ENCODE data around the gene ACSBG1.
A peak's percentile ranks its signal among the peaks of the same experiment; 100 is the strongest.
"Not testable (repeated sequence)": the region's sequence is repeated elsewhere in the genome, so short reads cannot be mapped to it uniquely, and the experiment has no call there.

The ACSBG1 gene

DNA sequence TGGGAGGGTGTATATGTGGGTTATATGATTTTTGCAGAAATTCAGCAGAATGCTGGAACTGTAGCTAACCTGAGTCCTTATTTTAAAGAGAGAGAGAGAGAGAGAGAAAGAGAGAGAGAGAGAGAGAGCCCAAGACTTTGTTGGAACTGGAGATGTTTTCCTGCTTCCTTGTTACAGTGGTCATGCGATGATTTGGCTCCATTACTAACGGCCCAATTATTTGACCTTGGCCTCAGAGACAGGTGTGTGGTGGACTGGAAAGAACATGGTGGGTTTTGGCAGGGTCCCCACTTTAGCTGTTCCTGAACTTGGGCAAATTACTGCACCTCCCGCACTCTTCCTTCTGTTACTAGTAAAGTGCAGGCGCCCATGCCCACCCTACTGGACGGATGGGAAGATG lies 14.8 kb upstream of the ACSBG1 start:
- DNase-seq: no peak

DNA sequence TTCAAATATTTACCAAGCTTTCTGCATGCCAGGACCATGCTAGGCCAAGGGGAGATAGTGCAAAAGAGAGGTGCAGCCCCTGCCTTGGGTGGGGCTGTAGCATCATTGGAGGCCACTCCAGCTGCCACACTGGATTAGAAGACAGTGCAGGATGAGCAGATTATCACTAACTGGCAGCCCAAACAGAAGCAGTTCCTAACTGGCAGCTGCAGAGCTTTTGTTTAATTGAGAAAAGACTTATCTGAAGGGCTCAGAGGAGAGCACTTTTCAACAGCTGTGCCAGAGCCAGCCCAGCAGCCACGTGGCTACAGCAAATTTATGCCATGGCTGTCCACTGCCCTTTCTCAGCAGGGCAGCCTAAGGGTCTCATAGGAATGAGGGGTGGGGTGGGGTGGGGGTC lies 13.5 kb upstream of the ACSBG1 start:
- no peak for DNase-seq

DNA sequence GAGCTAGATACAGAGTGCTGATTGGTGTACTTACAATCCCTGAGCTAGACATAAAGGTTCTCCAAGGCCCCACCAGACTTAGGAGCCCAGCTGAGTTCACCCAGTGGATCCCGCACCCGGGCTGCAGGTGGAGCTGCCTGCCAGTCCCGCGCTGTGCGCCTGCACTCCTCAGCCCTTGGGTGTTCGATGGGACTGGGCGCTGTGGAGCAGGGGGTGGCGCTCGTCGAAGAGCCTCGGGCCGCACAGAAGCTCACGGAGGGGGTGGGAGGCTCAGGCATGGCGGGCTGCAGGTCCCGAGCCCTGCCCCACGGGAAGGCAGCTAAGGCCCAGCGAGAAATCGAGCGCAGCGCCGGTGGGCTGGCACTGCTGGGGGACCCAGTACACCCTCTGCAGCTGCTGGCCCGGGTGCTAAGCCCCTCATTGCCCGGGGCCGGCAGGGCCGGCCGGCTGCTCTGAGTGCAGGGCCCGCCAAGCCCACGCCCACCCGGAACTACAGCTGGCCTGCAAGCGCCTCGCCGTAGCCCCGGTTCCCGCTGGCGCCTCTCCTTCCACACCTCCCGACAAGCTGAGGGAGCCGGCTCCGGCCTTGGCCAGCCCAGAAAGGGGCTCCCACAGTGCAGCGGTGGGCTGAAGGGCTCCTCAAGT lies 11.7 kb upstream of the ACSBG1 start:
- not testable (repeated sequence) for DNase-seq

DNA sequence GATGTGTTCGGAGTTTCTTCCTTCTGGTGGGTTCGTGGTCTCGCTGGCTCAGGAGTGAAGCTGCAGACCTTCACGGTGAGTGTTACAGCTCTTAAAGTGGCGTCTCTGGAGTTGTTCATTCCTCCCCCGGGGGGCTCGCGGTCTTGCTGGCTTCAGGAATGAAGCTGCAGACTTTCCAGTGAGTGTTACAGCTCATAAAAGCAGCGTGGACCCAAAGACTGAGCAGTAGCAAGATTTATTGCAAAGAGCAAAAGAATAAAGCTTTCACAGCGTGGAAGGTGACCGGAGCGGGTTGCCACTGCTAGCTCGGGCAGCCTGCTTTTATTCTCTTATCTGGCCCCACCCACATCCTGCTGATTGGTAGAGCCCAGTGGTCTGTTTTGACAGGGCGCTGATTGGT lies 11.0 kb upstream of the ACSBG1 start:
- DNase-seq: not testable (repeated sequence)

DNA sequence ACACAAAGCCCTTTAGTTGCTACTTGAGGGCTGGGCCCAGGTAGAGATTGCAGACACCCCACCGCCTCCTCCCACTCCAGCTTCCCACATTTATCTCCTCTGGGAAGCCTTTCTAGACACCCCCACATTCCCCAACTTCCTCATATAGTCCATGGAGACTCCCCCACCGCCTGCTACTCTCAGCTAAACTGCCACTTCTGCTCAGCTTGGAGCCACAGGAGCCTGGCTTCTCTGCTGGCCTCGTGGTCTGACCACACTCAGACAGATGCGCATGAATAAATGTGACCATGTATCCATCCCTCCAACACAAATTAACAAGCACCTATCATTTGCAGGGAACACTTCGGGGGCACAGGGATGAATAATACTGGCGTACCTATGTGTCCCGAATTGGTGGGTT lies 10.5 kb upstream of the ACSBG1 start:
- no peak for DNase-seq

DNA sequence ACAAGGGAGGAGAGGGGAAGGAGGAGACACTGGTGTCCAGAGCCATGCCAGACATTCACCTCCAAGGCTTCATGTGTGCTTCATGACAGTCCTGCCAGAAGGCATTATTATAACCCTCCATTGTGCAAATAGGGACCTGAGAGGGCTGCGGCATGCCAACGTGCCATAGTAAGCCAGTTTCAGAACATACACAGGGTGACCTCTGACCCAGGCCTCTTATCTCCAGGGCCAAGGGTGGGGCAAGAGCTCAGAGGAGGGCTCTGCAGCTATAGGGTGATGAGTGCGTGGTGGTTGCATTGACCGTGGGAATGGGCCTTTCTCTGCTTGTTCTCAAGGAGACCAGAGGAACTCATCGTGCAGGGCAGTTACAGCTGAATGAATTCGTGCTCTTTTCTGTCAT lies 9.7 kb upstream of the ACSBG1 start:
- no peak for DNase-seq

DNA sequence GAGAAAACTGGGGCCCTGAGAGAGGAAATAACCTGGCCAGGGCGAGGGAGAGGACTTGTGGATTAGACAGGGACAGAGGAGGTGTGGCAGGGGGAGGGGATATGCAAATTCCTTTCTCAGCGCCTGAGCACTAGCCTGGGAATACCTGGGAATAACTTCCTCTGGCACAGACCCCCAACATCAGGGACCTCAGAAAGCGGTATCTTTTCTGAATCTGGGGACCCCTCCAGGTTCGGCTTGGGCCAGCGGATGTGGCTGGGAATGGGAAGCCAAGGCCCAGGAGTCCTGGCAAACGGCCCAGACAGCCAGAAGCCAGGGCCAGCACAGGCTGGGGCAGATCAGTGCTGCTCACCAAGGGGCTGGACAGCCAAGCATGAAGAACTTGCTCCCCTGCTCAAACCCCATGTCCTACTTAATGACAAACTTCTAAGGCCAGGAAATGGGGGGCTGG lies 9.2 kb upstream of the ACSBG1 start:
- DNase-seq: no peak

DNA sequence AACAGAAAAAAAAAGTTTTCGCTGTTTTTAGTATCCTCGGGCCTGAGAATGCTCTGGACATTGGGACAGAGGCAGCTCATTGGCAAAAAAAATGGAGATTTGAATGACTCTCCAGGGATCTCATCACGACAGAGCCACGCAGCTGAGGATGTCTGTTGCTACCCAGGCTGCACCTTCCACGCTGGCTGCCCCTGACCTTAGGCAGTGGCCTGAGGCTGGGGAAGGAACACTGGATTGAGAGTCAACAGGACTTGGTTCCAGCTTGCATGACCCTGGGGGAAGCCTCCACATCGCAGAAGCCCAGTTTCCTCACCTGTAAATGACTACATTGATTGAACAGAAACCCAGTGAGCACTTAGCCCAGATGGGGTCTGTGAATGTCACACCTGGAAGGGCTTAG lies 8.7 kb upstream of the ACSBG1 start:
- DNase-seq: no peak

DNA sequence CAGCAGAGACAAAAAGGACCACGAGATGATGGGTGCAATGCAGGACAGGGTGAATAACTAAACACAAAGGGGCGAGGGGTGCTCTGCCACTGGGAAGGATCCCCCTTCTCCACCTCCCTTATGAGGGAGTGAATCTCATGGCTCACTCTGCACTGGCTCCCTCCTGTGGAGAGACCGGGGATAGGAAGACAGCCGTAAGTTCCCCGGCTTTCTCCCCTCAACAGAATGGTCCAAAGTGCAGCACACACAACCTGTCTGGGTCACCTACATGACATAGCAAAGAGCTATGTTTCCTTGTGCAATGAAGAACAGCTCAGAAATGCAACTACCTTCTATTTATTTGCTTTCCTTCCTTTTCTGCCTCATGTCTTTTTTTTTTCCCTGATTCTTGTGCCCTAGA lies 7.8 kb upstream of the ACSBG1 start:
- no peak for DNase-seq

DNA sequence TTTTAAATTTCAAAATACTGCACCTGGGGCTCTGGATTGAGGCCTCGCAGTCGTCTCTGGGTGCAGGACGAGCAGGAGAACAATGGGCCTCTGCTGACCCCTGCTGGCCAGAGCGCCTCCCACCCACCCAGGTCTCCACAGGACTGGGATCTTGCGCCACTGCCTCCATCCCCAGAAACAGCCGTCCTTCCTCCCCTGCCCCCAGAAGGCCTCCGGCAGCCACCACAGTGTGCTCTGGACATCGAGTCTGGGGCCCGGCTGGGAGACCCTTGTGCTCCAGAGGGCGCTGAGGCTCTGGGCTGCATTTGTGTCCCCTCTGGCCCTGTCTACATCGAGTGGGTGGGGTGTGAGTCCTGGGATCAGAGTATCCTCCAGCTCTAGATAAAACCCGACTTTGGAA lies 6.7 kb upstream of the ACSBG1 start:
- DNase-seq: peak; percentile 32

DNA sequence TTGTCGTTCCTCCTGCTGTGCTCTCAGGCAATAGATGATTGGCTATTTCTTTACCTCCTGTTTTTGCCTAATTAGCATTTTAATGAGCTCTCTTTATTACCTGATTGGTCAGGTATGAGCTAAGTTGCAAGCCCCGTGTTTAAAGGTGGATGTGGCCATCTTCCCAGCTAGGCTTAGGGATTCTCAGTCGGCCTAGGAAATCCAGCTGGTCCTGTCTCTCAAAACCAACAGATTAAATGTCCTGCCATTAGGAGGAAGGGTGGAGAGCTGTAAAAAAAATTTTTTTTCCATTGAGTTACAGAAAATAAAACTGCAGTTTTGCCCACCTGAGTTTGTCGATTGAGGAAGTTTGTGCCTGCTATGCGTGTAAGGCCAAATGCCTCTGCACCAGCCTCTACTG lies 5.4 kb upstream of the ACSBG1 start:
- no peak for DNase-seq

DNA sequence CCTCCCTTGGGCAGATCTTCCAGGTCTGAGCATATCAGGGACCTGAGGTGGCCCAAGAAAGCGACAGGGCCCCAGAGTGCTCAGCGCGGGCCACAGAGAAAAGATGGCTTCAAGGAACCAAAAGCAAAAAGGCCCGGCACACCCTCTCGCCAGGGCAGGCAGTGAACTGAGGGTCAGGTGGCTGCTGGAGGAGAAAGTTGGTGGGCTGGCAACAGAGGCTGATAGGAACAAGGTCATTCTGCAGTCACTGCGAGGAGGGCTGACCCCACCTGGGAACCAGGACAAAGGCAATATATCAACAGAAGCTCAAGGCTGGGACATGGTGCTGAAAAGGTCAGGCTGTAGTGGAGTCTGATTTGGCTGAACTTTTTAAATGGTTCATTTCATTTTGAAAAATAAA lies 2.8 kb upstream of the ACSBG1 start:
- DNase-seq: no peak

DNA sequence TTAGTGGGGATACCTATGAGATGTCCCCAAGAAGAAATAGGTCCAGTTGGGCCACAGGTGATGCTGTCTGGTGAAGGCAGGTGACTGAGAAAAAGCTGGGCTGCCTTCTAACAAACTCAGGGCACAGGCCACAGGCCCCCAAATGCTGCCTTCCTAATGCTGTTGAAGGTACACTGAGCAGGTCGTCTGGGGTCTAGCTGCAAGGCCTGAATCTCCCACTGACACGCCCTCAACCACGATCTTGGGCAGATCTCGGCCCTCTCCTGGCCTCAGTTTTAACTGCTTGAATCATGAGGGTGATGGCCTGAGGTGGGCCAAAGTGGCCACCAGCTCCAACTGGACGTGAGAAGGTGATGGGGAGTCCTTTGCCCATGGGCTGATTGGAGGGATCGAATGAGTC lies 2.1 kb upstream of the ACSBG1 start:
- no peak for DNase-seq

DNA sequence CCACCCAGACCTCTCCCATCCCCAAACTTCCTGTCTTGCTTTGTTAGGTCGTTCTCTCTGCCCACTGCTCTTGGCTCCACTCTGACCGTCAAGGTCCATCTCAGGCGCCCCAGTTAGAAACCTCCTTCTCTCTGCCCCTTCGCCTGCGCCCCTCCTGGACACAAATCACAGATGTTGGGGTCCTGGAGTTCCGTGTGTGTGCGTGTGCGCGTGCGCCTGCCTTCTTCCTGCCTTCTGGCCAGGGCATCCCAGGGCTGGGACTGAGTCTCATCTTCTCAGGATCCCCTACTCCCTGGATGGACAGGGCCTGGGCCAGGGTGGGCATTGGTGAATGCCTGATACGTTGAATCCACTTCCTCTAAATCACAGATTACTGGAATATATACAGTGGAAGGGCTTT lies 869 bp downstream of the ACSBG1 start:
- DNase-seq: no peak

DNA sequence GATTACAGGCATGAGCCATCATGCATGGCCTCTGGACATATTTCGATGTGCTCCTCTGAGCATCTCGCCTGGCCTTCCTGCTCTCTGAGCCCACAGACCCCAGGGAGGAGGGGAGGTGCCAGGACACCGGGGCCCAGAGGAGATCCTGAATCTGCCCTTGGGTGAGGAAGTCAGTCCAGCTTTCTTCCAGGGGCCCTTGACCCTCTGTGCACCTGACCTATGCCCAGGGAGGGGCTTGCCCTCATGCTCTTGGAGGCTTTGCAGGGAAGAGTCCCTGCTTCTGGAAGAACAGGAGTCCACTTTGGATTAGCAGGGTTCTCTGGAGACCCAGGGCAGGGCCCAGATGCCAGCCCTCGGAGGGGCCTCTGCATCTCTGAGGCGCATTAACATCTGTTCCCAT lies 1.4 kb downstream of the ACSBG1 start:
- DNase-seq: no peak

DNA sequence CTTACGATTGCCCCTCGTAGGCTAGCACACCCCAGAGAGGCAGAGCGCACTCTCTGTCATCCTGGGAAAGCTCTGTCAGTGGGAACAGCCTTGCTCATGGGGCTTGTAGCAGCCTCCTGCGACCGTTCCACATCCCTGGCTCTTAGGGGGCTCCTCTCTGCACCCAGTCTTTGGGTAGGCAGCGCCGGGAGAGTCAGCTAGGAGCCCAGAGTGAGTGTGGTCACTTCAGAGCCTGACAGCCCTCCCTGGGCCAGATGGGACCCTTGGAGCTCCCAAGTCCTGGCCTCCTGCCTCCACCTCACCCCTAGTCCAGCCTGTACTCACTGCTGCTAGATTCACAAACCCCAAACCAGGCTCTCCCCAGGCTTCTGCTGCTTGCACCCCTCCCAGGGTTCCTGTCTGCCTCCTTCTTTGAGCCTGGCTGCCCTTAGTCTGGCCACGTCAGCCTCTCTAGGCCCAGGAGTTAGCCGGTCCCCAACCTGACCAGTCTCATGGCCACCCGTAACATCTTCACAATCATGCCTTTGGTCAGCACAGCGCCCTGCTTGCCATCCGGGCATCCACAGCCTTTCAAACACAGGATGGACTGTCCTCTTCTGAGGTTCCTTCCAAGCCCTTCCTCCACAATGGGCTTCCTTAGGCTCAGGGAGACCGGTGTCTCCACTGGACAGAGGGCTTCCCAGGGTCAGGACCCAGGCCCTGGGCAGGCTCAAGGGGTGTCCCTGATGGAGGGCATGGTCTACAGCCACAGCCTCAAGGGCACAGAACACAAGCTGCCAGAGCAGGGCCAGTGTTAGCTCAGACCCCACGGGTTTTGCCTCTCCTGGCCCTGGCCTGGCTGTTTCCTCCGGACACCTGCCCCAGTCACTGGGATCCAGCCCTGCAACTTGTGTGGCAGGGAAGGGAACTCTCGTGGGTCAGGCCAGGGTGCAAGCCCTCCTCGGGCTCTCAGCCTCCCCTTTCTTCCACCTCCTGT lies 4.6 kb downstream of the ACSBG1 start:
- no peak for DNase-seq

DNA sequence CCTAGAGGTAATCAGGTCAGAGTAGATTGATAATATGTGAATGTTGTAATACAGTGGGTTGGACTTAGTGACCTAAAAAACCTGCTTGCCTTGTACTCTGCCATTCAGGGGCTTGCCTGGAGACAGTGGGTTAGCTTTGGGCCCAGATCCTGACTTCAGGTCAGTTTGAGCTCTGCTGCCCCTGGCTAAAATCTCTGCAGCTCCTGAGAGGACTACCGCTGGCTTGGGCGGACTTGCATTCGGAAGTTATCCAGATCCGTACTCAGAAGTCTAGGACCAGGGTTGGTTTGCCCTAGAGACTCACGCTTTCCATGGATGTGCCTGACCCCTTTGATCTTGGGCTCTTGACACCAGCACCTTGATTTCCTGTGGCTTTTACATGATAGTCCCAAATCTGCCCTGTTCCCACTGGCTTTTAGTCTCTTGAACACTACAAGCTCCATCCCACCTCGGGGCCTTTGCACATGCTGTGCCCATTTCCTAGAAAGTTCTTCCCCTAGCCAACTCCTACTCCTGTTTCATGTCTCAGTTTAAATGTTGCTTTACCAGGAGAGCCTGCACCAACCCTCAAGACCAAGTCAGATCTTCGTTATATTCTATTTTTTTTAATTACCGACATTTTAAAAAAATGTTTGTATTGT lies 5.9 kb downstream of the ACSBG1 start:
- DNase-seq: no peak

DNA sequence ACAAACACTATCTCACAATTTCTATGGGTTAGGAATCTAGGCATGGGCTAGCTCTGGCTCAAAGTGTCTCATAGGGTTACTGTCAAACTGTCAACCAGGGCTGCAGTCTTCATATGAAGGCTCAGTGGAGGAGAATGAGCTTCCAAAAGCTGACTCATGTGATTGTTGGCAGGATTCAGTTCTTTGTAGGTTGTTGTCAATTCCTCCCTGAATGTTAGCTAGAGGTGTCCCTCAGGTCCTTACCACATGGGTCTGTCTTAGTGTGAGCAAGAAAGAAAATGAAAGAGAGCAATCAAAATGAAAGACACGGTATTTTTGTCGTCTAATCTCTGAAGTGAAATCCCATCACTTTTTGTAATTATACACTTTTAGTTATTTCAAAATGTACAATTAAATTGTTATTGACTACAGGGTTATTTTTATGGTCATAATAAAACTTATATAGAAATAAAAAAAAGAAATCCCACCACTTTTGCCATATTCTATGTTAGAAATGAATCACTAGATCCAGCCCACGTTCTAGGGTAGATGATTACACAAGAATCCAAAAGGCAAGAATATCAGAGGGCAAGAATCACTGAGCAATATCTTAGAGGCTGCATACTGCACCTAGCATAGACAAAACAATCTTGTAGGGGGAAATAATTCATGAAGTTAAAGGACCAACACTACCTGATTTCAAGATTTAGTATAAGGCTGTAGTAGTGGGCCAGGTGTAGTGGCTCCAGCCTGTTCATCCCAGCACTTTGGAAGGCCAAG lies 8.4 kb downstream of the ACSBG1 start:
- no peak for DNase-seq

DNA sequence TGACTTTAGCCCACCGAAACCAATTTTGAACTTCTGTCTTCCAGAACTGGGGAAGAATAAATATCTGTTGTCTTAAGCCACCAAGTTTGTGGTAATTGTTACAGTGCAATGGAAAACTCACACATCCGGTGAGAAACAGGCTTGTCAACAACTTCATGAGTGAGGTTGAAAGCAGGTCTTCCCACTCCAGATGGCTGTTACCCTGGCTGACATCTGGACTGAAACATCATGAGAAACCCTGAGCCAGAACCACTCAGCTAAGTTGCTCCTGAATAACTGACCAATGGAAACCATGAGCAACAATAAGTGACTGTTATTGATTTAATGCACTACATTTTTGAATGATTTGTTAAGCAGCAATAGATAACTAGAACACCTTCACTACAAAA lies 10.3 kb downstream of the ACSBG1 start:
- DNase-seq: no peak

DNA sequence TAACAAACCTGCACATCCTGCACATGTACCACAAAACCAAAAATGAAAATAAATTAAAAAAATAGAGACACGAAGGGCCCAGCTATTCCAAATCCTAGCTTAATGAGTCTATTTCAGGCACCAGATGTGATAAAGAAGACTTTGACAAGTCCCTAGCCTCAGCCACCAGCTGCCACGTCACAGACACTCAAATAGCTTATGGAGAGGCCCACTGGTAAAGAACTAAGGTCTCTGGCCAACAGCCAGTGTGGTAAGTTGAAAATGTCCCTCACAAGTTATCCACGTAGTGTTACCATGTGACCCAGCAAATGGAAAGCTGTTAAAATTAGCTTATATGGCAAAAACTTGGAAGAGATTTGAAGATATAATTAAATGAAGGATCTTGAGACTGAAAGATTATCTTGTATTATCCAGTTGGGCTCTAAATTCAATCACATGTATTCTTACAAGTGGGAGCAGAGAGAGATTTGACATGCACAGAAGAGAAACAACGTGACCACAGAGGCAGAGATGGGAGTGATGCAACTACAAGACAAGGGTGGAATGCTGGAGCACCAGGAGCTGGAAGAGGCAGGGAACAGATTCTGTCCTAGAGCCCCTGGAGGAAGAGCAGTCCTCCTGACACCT lies 10.9 kb downstream of the ACSBG1 start:
- DNase-seq: no peak

DNA sequence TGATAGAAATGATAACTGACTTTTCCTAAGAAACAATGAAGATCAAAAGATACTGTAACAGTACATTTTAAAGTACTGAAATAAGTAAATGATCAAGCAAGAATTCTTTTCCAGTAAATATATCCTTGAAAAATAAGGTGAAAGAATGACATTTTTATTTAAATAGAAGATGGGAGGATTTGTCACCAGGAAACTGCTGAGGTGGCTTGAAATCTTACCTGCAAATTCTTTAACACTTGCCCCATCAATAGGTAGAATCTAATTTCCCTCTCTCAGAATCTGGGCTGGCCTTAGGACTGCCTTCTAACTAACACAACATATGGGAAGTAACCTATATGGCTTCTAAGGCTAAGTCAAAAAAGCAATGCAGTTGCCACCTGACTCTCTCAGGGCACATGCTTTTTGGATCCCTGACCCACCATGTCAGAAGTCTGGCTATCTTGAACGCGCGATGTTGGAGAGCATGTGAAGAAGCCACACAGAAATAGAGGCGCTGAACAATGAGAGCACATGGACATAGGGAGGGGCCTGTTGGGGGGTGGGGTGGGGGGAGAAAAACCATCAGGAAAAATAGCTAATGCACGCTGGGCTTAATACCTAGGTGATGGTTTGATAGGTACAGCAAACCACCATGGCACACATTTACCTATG lies 11.5 kb downstream of the ACSBG1 start:
- no peak for DNase-seq

DNA sequence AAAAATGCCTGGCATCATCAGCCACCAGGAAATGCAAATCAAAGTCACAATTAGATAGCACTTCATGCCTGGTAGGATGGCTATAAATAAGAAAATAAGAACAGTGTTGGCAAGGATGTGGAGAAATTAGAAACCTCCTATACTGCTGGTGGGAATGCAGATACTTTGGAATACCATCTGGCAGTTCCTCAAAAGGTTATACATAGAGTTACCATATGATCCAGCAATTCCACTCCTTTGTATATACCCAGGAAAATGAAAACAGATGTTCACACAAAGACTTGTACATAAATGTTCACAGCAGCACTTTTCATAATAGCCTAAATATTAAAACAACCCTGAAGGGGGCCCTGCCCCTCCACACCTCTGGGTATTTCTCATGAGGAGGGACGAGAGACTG lies 13.7 kb downstream of the ACSBG1 start:
- no peak for DNase-seq
